GM12865 (cell line): ENCODE results near the gene SLC35F5.
A peak's percentile ranks its signal among the peaks of the same experiment; 100 is the strongest.

ENCODE experiments used
- DNase-seq: peaks from one replicate; pipeline ENCODE4 v3.0.0; 2010; ENCODE audit warnings: low read depth
- H3K4me3 ChIP-seq: 2 replicates; pipeline ENCODE4 v1.5.1; 2011; ENCODE audit warnings: mild to moderate bottlenecking, low read depth, low read length, control low read depth
- CTCF ChIP-seq: IDR thresholded peaks from 2 replicates; pipeline ENCODE4 v1.5.1; 2011; ENCODE audit warnings: low read length, control low read depth, low read depth, inconsistent platforms; ENCODE audit not compliant: insufficient read depth; ENCODE audit errors: missing control alignments

The SLC35F5 gene

GRCh38 chr2:113755835-113756354 is 547 bp downstream of the SLC35F5 start:
- H3K4me3 ChIP-seq = peak overlapping the region; percentile 95
- DNase-seq = no peak
- TF ChIP-seq CTCF = no peak

GRCh38 chr2:113755035-113755834 is 1.2 kb downstream of the SLC35F5 start:
- no peak for DNase-seq
- H3K4me3 ChIP-seq = peak overlapping the region; percentile 95
- no peak for TF ChIP-seq CTCF

- no peak overlapping the region for H3K4me3 ChIP-seq
These were observed 2.3 kb downstream of the SLC35F5 start for GRCh38 chr2:113754160-113754559.

GRCh38 chr2:113750385-113750784 is 6.1 kb downstream of the SLC35F5 start:
- no peak for TF ChIP-seq CTCF
- H3K4me3 ChIP-seq = no peak overlapping the region
- no peak for DNase-seq

More at GRCh38 chr2:113754160-113754559, 2.3 kb downstream of the SLC35F5 start:
- TF ChIP-seq CTCF = no peak
- DNase-seq = no peak

GRCh38 chr2:113741091-113741490 is 15.4 kb downstream of the SLC35F5 start:
- H3K4me3 ChIP-seq = no peak overlapping the region
- no peak for TF ChIP-seq CTCF
- DNase-seq = no peak

- no peak overlapping the region for H3K4me3 ChIP-seq
- TF ChIP-seq CTCF = no peak
- DNase-seq = no peak
These were observed 16.6 kb downstream of the SLC35F5 start for GRCh38 chr2:113739849-113740248.
